GM12878 (cell line): ENCODE results near the gene TMEM120B.

Experiments
- BHLHE40 ChIP-seq, 2 experiments: fragments of 450-650 bp in 1 of 2; IDR thresholded peaks; 2 replicates each; pipeline ENCODE4 v1.6.1; 2011 to 2017; ENCODE audit warnings: low read depth in 2 of 2, borderline replicate concordance in 1 of 2, improper control_type of control experiment in 1 of 2, low read length in 1 of 2, mild to moderate bottlenecking in 1 of 2
- ETV6 ChIP-seq, 2 experiments: fragments of 450-650 bp in 1 of 2; IDR thresholded peaks in 1 of 2; conservative IDR thresholded peaks in 1 of 2; 2 replicates each; pipeline ENCODE4 v1.6.1; 2014; ENCODE audit warnings: antibody characterized with exemption in 1 of 2, borderline replicate concordance in 1 of 2, low read depth in 1 of 2, mild to moderate bottlenecking in 1 of 2, moderate library complexity in 1 of 2
- EZH2 ChIP-seq: IDR thresholded peaks from 2 replicates; pipeline ENCODE4 v1.6.1; 2012; ENCODE audit warnings: low read depth, mild to moderate bottlenecking, control low read depth, inconsistent platforms, low read length, borderline replicate concordance; ENCODE audit not compliant: control insufficient read depth
- FOS ChIP-seq: IDR thresholded peaks from 3 replicates; pipeline ENCODE4 v1.6.1; 2011; ENCODE audit warnings: borderline replicate concordance; ENCODE audit not compliant: insufficient read length; ENCODE audit errors: extremely low read depth
- JUND ChIP-seq: IDR thresholded peaks from 2 replicates; pipeline ENCODE4 v1.6.1; 2012; ENCODE audit warnings: low read depth, mild to moderate bottlenecking, low read length, improper control_type of control experiment, moderate library complexity
- NR2C2 ChIP-seq: IDR thresholded peaks from 2 replicates; pipeline ENCODE4 v1.6.1; 2011; ENCODE audit warnings: borderline replicate concordance, low read depth; ENCODE audit not compliant: control insufficient read depth, insufficient read length
- NRF1 ChIP-seq: conservative IDR thresholded peaks from 2 replicates; pipeline ENCODE4 v1.6.1; 2011; ENCODE audit warnings: mild to moderate bottlenecking, low read depth, low read length, improper control_type of control experiment
- POLR2AphosphoS5 ChIP-seq: IDR thresholded peaks from 2 replicates; pipeline ENCODE4 v1.6.1; 2011; ENCODE audit warnings: mild to moderate bottlenecking, low read length, inconsistent platforms
- SMC3 ChIP-seq: IDR thresholded peaks from 2 replicates; pipeline ENCODE4 v1.6.1; 2011; ENCODE audit warnings: low read length, improper control_type of control experiment, borderline replicate concordance
- TF ChIP-seq, protein P1 (sequence below), 3 experiments: IDR thresholded peaks in 2 of 3; conservative IDR thresholded peaks in 1 of 3; 2 replicates each; pipeline ENCODE4 v1.5.1; 2011; ENCODE audit warnings: low read depth in 3 of 3, low read length in 3 of 3, mild to moderate bottlenecking in 3 of 3, control low read depth in 2 of 3, moderate library complexity in 2 of 3, inconsistent platforms in 1 of 3, mixed read lengths in 1 of 3; ENCODE audit not compliant: control insufficient read depth in 2 of 3, insufficient read depth in 1 of 3; ENCODE audit errors: extremely low read depth in 1 of 3
- TF ChIP-seq, protein P2 (sequence below): IDR thresholded peaks from 2 replicates; pipeline ENCODE4 v1.6.1; 2011; ENCODE audit warnings: low read depth, low read length, improper control_type of control experiment, borderline replicate concordance
- TF ChIP-seq, protein P3 (sequence below): fragments of 450-650 bp; IDR thresholded peaks from 2 replicates; pipeline ENCODE4 v1.6.1; 2017; ENCODE audit warnings: mild to moderate bottlenecking, low read depth, inconsistent platforms; ENCODE audit not compliant: poor library complexity, severe bottlenecking

DNA sequence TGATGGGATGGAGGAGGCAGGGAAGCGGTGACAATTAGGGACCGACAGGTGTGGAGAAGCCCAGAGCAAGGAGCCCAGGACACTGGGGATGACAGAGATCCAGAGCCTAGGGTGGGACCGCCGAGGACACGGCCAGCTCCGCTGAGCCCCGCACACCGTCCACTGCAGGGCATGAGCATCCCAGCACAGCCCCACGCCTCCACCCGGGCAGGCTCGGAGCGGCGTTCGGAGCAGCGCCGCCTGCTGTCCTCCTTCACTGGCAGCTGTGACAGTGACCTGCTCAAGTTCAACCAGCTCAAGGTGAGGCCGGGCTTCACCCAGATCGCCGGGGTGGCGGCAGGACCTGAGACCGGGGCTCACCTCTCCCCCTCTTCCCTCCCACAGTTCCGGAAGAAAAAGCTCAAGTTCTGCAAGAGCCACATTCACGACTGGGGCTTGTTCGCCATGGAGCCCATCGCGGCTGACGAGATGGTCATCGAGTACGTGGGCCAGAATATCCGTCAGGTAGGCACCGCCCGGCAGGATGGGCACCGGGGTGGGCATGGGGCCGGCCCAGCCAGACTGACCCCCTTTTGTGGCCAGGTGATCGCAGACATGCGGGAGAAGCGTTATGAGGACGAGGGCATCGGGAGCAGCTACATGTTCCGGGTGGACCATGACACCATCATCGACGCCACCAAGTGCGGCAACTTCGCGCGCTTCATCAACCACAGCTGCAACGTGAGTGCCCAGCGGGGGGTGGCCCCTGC, 115.0 kb downstream of the TMEM120B start:
- TF ChIP-seq EZH2 (no peak), JUND (no peak), NR2C2 (no peak), ETV6 (conservative IDR thresholded peaks at IDR 0.05 in 1 of 2, IDR thresholded peaks at IDR 0.05 in 1 of 2; ENCODE audit: borderline replicate concordance in 1 of 2, low read depth in 1 of 2) (no peak), SMC3 (no peak), NRF1 (no peak), POLR2AphosphoS5 (no peak), BHLHE40 (IDR thresholded peaks at IDR 0.05; ENCODE audit: borderline replicate concordance in 1 of 2, low read depth in 2 of 2, low read length in 1 of 2) (no peak), FOS (no peak)
- TF ChIP-seq, protein P1, sequence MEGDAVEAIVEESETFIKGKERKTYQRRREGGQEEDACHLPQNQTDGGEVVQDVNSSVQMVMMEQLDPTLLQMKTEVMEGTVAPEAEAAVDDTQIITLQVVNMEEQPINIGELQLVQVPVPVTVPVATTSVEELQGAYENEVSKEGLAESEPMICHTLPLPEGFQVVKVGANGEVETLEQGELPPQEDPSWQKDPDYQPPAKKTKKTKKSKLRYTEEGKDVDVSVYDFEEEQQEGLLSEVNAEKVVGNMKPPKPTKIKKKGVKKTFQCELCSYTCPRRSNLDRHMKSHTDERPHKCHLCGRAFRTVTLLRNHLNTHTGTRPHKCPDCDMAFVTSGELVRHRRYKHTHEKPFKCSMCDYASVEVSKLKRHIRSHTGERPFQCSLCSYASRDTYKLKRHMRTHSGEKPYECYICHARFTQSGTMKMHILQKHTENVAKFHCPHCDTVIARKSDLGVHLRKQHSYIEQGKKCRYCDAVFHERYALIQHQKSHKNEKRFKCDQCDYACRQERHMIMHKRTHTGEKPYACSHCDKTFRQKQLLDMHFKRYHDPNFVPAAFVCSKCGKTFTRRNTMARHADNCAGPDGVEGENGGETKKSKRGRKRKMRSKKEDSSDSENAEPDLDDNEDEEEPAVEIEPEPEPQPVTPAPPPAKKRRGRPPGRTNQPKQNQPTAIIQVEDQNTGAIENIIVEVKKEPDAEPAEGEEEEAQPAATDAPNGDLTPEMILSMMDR (IDR thresholded peaks at IDR 0.05 in 2 of 3, conservative IDR thresholded peaks at IDR 0.05 in 1 of 3; ENCODE audit: control insufficient read depth in 2 of 3, extremely low read depth in 1 of 3, insufficient read depth in 1 of 3, low read depth in 3 of 3, low read length in 3 of 3) = no peak
- TF ChIP-seq, protein P2, sequence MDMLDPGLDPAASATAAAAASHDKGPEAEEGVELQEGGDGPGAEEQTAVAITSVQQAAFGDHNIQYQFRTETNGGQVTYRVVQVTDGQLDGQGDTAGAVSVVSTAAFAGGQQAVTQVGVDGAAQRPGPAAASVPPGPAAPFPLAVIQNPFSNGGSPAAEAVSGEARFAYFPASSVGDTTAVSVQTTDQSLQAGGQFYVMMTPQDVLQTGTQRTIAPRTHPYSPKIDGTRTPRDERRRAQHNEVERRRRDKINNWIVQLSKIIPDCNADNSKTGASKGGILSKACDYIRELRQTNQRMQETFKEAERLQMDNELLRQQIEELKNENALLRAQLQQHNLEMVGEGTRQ = no peak
- TF ChIP-seq, protein P3, sequence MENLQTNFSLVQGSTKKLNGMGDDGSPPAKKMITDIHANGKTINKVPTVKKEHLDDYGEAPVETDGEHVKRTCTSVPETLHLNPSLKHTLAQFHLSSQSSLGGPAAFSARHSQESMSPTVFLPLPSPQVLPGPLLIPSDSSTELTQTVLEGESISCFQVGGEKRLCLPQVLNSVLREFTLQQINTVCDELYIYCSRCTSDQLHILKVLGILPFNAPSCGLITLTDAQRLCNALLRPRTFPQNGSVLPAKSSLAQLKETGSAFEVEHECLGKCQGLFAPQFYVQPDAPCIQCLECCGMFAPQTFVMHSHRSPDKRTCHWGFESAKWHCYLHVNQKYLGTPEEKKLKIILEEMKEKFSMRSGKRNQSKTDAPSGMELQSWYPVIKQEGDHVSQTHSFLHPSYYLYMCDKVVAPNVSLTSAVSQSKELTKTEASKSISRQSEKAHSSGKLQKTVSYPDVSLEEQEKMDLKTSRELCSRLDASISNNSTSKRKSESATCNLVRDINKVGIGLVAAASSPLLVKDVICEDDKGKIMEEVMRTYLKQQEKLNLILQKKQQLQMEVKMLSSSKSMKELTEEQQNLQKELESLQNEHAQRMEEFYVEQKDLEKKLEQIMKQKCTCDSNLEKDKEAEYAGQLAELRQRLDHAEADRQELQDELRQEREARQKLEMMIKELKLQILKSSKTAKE = no peak
